ENCODE measurements around the gene IP6K1.
"Not testable (repeated sequence)": the region's sequence is repeated elsewhere in the genome, so short reads cannot be mapped to it uniquely, and the experiment has no call there.

The IP6K1 gene

GRCh38 chr3:49706456-49707112 is 79.8 kb downstream of the IP6K1 start:
- no peak for DNase-seq

- no peak for DNase-seq
Measured at GRCh38 chr3:49705390-49705960, 80.9 kb downstream of the IP6K1 start.

GRCh38 chr3:49704629-49705028 is 81.7 kb downstream of the IP6K1 start:
- DNase-seq: no peak

DNA sequence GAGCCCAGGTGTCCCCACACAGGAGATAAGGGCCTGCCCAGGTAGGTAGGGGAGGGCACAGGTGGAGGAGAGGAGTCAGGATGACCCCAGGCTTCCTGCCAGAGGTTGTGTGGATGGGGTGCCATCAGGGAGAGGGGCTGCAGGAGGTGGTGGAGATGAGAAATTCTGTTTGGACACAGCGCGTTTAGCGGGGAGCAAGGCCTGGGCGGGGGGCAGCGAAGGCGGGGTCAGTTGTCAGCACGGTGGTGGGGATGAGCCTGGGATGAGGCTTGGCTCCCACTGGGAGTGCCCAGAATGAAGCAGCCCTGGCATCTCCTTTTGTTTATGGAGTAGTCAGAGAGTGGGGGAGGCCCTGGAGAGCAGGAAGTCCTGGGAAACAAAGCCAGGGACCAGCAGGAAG is 82.4 kb downstream of the IP6K1 start:
- DNase-seq: no peak

DNA sequence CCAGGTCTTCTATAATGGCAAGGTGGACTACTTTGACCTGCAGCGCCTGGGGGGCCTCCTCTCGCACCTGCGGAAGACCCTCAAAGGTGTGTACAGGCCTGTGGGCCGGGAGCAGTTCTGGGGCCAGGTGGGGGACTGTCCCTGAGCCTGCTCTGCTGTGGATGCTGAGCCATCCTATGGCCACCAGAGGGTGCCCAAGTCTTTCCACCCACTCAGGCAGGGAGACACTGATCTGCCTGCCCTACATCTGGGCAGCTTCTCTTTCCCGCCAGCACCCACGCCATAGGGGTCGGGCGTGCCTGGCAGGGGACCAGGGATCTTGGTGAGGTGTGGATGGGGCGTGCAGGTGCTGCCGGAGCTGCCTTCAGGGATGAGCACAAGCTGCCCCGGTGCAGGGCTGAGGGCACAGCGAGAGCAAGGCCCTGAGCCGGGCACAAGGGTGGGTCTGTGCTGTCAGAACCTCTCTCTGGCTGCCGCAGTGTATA is 82.9 kb downstream of the IP6K1 start:
- DNase-seq: peak; percentile 25

GRCh38 chr3:49702672-49703071 is 83.7 kb downstream of the IP6K1 start:
- DNase-seq: no peak

GRCh38 chr3:49701388-49702077 is 84.8 kb downstream of the IP6K1 start:
- DNase-seq: no peak

DNA sequence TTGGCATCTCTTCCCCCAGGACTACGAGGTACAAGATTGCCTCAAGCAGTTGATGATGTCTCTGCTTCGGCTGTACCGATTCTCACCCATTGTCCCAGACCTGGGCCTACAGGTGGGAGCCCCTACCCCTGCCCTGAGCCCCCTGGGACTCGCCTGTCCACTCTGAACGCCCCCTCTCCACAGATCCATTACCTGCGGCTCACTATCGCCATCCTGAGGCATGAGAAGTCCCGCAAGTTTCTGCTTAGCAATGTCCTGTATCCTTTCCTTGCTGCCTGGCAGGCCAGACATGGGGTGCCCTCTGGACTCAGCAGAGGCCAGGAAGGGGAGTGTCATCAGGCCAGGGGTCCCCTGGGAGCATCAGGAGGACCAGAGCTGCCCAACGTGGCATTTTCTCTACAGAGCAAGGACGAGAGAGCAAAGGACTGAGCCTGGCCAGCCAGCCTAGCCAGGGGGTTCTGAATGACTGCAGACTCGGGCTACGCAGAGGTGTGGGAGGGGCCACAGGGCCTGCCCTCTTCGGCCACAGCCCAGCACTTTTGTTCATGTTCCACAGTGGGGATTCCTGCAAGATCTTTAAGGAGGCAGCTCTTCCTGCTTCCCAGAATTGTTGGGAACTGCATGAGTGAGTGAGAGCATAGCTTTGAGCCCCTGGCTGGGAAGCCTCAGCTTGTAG is 85.8 kb downstream of the IP6K1 start:
- no peak for DNase-seq

- DNase-seq: no peak
Measured at GRCh38 chr3:49700014-49700413, 86.3 kb downstream of the IP6K1 start.

GRCh38 chr3:49699281-49699979 is 86.9 kb downstream of the IP6K1 start:
- no peak for DNase-seq

- not testable (repeated sequence) for DNase-seq
Measured at GRCh38 chr3:49695350-49696015, 90.9 kb downstream of the IP6K1 start.

- DNase-seq: not testable (repeated sequence)
Measured at GRCh38 chr3:49694409-49695070, 91.8 kb downstream of the IP6K1 start.

GRCh38 chr3:49691481-49691880 is 94.9 kb downstream of the IP6K1 start:
- DNase-seq: not testable (repeated sequence)

DNA sequence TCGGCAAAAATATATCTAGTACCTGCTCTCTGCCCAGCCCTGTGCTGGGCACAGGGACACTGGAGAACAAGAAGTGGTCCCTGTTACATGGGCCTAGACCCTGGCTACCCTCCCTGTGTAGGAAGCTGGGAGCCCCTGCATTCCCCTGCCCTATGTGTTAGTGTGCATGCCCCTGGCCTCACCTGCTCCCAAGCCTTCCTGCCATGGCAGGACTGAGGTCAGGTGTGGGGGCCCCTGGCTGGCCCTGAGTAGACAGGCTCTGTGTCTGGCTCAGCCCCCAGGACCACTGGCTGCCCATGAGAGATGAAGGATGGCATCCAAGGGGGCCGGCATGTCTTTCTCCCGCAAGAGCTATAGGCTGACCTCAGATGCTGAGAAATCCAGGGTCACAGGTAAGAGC is 95.5 kb downstream of the IP6K1 start:
- not testable (repeated sequence) for DNase-seq

DNA sequence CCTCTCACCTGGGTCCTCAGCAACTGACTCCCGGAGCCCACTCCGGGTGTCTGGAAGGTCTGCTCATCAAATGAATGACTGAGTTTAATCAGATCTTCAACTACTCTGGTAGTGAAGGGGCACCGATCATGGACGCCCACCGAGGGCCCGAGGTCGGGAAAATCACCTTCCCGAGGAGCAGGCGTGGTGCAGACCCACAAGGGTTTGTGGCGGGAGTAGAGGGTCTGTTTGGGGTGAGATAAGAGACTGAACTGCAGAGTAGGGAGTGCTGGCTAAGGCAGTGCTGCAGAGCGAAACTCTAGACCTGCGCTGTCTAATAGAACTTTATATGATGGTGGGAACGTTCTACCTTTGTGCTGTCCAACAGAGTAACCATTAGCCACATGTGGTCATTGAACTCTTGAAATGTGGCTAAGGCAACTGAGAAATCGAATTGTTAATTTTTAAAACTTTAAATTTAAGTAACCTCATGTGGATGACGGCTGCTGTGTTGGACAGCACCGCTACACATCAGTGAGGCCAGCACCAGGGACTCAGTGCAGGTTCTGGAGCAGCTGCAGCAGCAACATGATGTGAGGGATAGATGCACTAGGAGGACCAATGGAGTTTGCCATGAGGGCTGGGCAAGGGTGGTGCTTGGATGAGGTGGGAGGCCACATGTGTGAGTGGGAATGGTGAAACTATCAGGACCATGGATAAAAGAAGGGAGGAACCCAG is 96.3 kb downstream of the IP6K1 start:
- not testable (repeated sequence) for DNase-seq

DNA sequence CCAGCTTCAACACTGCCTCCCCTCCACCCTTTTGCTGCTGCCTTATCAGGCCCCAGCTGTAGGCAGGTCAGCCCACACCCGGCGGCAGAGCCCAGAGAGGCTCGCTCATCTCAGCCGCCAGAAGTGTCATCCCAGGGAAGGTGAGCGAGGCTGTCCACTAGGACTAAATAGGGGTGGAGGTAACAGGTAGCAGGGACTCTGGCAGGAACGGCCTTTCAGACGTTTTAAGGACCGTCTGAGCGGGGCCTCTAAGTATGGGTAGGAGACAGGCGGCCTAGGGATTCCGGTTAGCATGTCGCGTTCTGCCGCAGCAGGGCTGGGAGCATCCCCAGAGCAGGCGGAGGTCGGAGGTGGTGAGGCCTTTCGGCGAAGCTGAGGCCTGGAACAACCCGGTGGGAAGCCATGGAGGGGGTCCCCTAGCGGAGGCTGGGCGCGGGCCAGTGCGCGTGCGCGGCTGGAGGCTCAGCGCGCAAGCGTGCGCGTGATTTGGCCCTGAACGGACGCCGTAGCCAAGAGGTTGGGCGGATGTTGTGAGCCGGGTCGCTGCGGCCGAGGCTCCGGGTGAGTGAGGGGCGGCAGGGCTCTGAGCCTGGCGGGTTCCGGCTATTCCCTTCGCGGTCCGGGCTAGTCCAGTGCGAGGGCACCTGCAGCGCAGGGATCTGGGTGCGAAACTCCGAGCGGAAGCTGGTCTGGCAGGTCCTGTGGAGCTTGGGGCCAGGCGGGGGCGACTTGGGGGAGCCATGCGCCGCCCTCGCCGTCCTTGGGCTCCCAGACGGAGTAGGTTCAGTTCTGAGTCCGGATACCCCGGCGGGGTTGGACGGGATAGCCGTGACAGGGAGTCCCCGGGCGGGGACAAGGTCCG is 97.1 kb downstream of the IP6K1 start, which contains the start of the genes MST1 and RNF123:
TSS of gene MST1 (minus strand) at position 429 of the 862 bp plus-strand sequence. CDS start 783 bp downstream, outside the sequence.
TSS of gene RNF123 (plus strand) at position 512 of the 862 bp plus-strand sequence. CDS start 1,609 bp downstream, outside the sequence.
- DNase-seq: no peak

DNA sequence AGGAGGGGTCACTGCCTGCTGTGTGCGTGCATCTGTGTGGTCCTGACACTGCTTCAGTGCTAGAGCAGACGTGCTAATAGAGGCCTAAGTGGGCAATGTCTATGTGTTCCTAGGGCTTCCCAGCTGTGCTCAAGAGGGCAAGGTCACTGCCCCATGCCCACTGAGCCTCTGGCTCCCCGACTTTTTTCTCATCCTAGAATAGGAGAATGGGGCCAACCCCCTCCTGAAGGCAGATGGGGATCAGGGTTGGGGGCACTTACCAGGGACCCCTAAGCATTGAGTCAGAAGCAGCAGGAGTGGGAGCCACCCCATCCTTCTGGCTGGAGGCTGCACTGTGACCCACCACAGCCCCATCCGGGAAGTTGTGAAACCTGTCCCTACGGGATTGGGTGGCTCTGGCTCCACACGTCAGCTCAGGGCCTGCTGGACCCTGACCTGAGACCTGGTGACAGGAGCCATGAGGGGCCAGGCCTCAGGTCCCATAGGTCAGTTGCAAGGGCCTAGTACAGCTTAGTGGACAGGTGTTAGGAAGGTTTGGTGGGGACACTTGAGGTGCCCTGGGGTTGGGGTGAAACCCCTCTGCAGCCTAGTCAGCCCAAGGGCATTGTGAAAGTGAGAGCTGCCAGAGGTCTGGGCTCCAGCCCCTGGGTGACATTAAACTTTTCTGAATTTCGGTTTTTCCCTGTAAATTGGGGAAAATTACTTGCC is 97.8 kb downstream of the IP6K1 start:
- DNase-seq: not testable (repeated sequence)

GRCh38 chr3:49687424-49687795 is 98.9 kb downstream of the IP6K1 start:
- not testable (repeated sequence) for DNase-seq
